GM23338 (cell line): ENCODE results near the gene NR5A2. TPM values are rescaled to one million over a fixed set of nuclear protein-coding genes. Genes with fewer than 3 reads are reported as not detected.

ENCODE experiments used
- ATAC-seq: fragments of 200-7000 bp; cut with Tn5 transposase; 3 replicates; pipeline ENCODE4 v1.9.1; 2020
- DNase-seq: peaks from one replicate; pipeline ENCODE4 v3.0.0-alpha.2; 2015; ENCODE audit warnings: low spot score
- H2AFZ ChIP-seq: fragments of 200-600 bp; sonication (generic); 2 replicates; pipeline ENCODE4 v1.8.0; 2016; ENCODE audit warnings: antibody characterized with exemption, mild to moderate bottlenecking, moderate library complexity
- H3F3A ChIP-seq: fragments of 200-600 bp; sonication (generic); replicated peaks from 2 replicates; pipeline ENCODE4 v1.8.0; 2017; ENCODE audit warnings: antibody characterized with exemption, mixed run types, low read depth
- H3K27ac ChIP-seq: fragments of 200-600 bp; sonication (generic); 2 replicates; pipeline ENCODE4 v1.6.1; 2016; ENCODE audit warnings: low read depth
- H3K27me3 ChIP-seq: fragments of 200-600 bp; sonication (generic); 2 replicates; pipeline ENCODE4 v1.8.0; 2016; ENCODE audit warnings: mild to moderate bottlenecking, mixed run types, moderate library complexity; ENCODE audit not compliant: insufficient read depth
- H3K36me3 ChIP-seq: fragments of 200-600 bp; sonication (generic); 2 replicates; pipeline ENCODE4 v1.8.0; 2016; ENCODE audit warnings: mild to moderate bottlenecking; ENCODE audit not compliant: insufficient read depth
- H3K4me1 ChIP-seq: fragments of 200-600 bp; sonication (generic); 2 replicates; pipeline ENCODE4 v1.8.0; 2016; ENCODE audit warnings: mild to moderate bottlenecking, moderate library complexity; ENCODE audit not compliant: insufficient read depth
- H3K4me2 ChIP-seq: fragments of 200-600 bp; sonication (generic); 2 replicates; pipeline ENCODE4 v1.7.1; 2017; ENCODE audit warnings: mixed run types
- H3K4me3 ChIP-seq: fragments of 200-600 bp; sonication (generic); 2 replicates; pipeline ENCODE4 v1.6.1; 2016; ENCODE audit warnings: mixed run types
- H3K79me2 ChIP-seq: fragments of 200-600 bp; sonication (generic); replicated peaks from 2 replicates; pipeline ENCODE4 v1.8.0; 2017; ENCODE audit warnings: mild to moderate bottlenecking; ENCODE audit not compliant: insufficient read depth
- H3K9me2 ChIP-seq: fragments of 200-600 bp; sonication (generic); 2 replicates; pipeline ENCODE4 v1.8.0; 2017; ENCODE audit not compliant: insufficient read depth
- H4K20me1 ChIP-seq: fragments of 200-600 bp; sonication (generic); replicated peaks from 2 replicates; pipeline ENCODE4 v1.8.0; 2017; ENCODE audit warnings: mild to moderate bottlenecking; ENCODE audit not compliant: insufficient read depth
- H3K27ac Mint-ChIP-seq: 2 replicates; pipeline ENCODE4 v1.8.0; 2020; ENCODE audit warnings: inconsistent platforms, mild to moderate bottlenecking, moderate library complexity, mixed read lengths
- H3K27me3 Mint-ChIP-seq: 3 replicates; pipeline ENCODE4 v1.8.0; 2022; ENCODE audit warnings: low read depth, mild to moderate bottlenecking, moderate library complexity, mixed read lengths, inconsistent platforms; ENCODE audit not compliant: insufficient read depth, poor library complexity
- H3K36me3 Mint-ChIP-seq: 3 replicates; pipeline ENCODE4 v1.8.0; 2021; ENCODE audit warnings: low read depth, mild to moderate bottlenecking, inconsistent platforms, moderate library complexity, mixed read lengths
- H3K4me1 Mint-ChIP-seq: 3 replicates; pipeline ENCODE4 v1.8.0; 2020; ENCODE audit warnings: mild to moderate bottlenecking, inconsistent platforms, mixed read lengths
- H3K4me3 Mint-ChIP-seq: 3 replicates; pipeline ENCODE4 v1.8.0; 2021; ENCODE audit warnings: moderate library complexity, mild to moderate bottlenecking, inconsistent platforms, mixed read lengths
- H3K9me3 Mint-ChIP-seq: 3 replicates; pipeline ENCODE4 v1.8.0; 2020; ENCODE audit warnings: moderate library complexity, mild to moderate bottlenecking, inconsistent platforms, mixed read lengths
- CREB1 ChIP-seq: fragments of 250-450 bp; sonication (Bioruptor Pico); IDR thresholded peaks from 2 replicates; pipeline ENCODE4 v1.5.0; 2020; ENCODE audit warnings: low read depth, mild to moderate bottlenecking, moderate library complexity
- EZH2phosphoT487 ChIP-seq: fragments of 200-600 bp; sonication (generic); IDR thresholded peaks from one replicate; pipeline ENCODE4 v1.8.1; 2018; ENCODE audit warnings: antibody characterized with exemption; ENCODE audit not compliant: unreplicated experiment
- NANOG ChIP-seq: IDR thresholded peaks from 2 replicates; pipeline ENCODE4 v1.6.1; 2016; ENCODE audit warnings: antibody characterized with exemption, borderline replicate concordance
- ZNF114 ChIP-seq: fragments of 250-450 bp; sonication (Bioruptor Pico); IDR thresholded peaks from 2 replicates; pipeline ENCODE4 v1.5.0; 2020; ENCODE audit warnings: mild to moderate bottlenecking, moderate library complexity
- ZNF331 ChIP-seq: fragments of 250-450 bp; sonication (Bioruptor Pico); IDR thresholded peaks from 2 replicates; pipeline ENCODE4 v1.5.0; 2020; ENCODE audit warnings: low read depth, mild to moderate bottlenecking, moderate library complexity
- polyA plus RNA-seq: library from polyadenylated mRNA; unstranded; fragments of >200 nt; fragmentation: Nextera tagmentation; extraction: Ambion mirVana; gene quantifications from 2 replicates; pipeline ENCODE4 v1.2.1, GENCODE V29; 2016
- total RNA-seq: library from RNA; depleted of rRNA; stranded (reverse); fragments of >200 nt; shearing (Covaris generic); gene quantifications from 2 replicates; pipeline ENCODE4 v1.2.3, GENCODE V29; 2014
- TF ChIP-seq, protein P1 (sequence below), 2 experiments: fragments of 200-600 bp in 1 of 2; sonication (generic) in 1 of 2; conservative IDR thresholded peaks; 2 replicates each; pipeline versions ENCODE4 v1.5.1 to v1.6.1; 2016 to 2017; ENCODE audit warnings: antibody characterized with exemption in 2 of 2, low read depth in 2 of 2, mild to moderate bottlenecking in 2 of 2, moderate library complexity in 1 of 2
- TF ChIP-seq, protein P2 (sequence below): fragments of 250-450 bp; sonication (Bioruptor Pico); IDR thresholded peaks from 2 replicates; pipeline ENCODE4 v1.5.0; 2020; ENCODE audit warnings: mild to moderate bottlenecking, moderate library complexity

Gene NR5A2
- total and polyA plus RNA-seq, 2 experiments from 2014 or later = 4.4 to 13.1 TPM

DNA sequence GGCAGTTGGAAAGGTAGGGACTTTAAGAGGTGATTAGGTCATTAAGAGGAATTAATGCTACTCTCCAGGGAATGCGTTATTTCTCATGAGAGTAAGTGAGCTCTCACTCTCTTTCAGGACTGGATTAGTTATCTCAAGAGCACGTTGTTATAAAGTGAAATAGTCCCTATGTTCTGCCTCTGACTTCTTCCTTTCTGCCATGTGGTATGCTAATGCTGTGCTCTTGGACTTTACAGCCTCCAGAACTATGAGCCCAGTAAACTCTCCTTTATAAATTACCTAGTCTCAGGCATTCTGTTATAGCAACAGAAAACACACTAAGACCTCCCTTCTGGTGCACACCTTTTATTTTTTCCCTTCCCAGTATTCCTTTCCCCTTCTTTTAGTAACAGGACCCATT, 187.8 kb downstream of the NR5A2 start:
- Mint-ChIP-seq H3K4me3 (no peak overlapping the region), H3K27me3 (peaks cover 6% of the 10 kb centered on the region), H3K27ac (no peak overlapping the region), H3K9me3 (peaks cover 7% of the 10 kb centered on the region), H3K4me1 (no peaks in the 10 kb centered on the region), H3K36me3 (0 out of 3 replicates have a peak, but pooled peaks cover 2% of the 10 kb centered on the region)
- ATAC-seq (no peak), DNase-seq (no peak)
- H3F3A ChIP-seq = no peaks in the 10 kb centered on the region
- H2AFZ ChIP-seq = no peak overlapping the region
- no peak overlapping the region for H3K27ac ChIP-seq
- no peaks in the 10 kb centered on the region for H4K20me1 ChIP-seq
- H3K36me3 ChIP-seq = no peaks in the 10 kb centered on the region
- TF ChIP-seq CREB1 (CRISPR knock-in tag) (no peak), ZNF114 (CRISPR knock-in tag) (no peak), ZNF331 (no peak), EZH2phosphoT487 (no peak), NANOG (no peak)
- TF ChIP-seq, protein P1, sequence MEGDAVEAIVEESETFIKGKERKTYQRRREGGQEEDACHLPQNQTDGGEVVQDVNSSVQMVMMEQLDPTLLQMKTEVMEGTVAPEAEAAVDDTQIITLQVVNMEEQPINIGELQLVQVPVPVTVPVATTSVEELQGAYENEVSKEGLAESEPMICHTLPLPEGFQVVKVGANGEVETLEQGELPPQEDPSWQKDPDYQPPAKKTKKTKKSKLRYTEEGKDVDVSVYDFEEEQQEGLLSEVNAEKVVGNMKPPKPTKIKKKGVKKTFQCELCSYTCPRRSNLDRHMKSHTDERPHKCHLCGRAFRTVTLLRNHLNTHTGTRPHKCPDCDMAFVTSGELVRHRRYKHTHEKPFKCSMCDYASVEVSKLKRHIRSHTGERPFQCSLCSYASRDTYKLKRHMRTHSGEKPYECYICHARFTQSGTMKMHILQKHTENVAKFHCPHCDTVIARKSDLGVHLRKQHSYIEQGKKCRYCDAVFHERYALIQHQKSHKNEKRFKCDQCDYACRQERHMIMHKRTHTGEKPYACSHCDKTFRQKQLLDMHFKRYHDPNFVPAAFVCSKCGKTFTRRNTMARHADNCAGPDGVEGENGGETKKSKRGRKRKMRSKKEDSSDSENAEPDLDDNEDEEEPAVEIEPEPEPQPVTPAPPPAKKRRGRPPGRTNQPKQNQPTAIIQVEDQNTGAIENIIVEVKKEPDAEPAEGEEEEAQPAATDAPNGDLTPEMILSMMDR (conservative IDR thresholded peaks at IDR 0.05; ENCODE audit: low read depth in 2 of 2) = no peak
- TF ChIP-seq, protein P2, sequence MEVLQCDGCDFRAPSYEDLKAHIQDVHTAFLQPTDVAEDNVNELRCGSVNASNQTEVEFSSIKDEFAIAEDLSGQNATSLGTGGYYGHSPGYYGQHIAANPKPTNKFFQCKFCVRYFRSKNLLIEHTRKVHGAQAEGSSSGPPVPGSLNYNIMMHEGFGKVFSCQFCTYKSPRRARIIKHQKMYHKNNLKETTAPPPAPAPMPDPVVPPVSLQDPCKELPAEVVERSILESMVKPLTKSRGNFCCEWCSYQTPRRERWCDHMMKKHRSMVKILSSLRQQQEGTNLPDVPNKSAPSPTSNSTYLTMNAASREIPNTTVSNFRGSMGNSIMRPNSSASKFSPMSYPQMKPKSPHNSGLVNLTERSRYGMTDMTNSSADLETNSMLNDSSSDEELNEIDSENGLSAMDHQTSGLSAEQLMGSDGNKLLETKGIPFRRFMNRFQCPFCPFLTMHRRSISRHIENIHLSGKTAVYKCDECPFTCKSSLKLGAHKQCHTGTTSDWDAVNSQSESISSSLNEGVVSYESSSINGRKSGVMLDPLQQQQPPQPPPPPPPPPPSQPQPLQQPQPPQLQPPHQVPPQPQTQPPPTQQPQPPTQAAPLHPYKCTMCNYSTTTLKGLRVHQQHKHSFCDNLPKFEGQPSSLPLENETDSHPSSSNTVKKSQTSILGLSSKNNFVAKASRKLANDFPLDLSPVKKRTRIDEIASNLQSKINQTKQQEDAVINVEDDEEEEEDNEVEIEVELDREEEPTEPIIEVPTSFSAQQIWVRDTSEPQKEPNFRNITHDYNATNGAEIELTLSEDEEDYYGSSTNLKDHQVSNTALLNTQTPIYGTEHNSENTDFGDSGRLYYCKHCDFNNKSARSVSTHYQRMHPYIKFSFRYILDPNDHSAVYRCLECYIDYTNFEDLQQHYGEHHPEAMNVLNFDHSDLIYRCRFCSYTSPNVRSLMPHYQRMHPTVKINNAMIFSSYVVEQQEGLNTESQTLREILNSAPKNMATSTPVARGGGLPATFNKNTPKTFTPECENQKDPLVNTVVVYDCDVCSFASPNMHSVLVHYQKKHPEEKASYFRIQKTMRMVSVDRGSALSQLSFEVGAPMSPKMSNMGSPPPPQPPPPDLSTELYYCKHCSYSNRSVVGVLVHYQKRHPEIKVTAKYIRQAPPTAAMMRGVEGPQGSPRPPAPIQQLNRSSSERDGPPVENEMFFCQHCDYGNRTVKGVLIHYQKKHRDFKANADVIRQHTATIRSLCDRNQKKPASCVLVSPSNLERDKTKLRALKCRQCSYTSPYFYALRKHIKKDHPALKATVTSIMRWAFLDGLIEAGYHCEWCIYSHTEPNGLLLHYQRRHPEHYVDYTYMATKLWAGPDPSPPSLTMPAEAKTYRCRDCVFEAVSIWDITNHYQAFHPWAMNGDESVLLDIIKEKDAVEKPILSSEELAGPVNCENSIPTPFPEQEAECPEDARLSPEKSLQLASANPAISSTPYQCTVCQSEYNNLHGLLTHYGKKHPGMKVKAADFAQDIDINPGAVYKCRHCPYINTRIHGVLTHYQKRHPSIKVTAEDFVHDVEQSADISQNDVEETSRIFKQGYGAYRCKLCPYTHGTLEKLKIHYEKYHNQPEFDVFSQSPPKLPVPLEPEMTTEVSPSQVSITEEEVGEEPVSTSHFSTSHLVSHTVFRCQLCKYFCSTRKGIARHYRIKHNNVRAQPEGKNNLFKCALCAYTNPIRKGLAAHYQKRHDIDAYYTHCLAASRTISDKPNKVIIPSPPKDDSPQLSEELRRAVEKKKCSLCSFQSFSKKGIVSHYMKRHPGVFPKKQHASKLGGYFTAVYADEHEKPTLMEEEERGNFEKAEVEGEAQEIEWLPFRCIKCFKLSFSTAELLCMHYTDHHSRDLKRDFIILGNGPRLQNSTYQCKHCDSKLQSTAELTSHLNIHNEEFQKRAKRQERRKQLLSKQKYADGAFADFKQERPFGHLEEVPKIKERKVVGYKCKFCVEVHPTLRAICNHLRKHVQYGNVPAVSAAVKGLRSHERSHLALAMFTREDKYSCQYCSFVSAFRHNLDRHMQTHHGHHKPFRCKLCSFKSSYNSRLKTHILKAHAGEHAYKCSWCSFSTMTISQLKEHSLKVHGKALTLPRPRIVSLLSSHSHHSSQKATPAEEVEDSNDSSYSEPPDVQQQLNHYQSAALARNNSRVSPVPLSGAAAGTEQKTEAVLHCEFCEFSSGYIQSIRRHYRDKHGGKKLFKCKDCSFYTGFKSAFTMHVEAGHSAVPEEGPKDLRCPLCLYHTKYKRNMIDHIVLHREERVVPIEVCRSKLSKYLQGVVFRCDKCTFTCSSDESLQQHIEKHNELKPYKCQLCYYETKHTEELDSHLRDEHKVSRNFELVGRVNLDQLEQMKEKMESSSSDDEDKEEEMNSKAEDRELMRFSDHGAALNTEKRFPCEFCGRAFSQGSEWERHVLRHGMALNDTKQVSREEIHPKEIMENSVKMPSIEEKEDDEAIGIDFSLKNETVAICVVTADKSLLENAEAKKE (CRISPR knock-in tag) = no peak
- H3K4me3 ChIP-seq = no peak overlapping the region
- H3K27me3 ChIP-seq = no peaks in the 10 kb centered on the region
- H3K4me2 ChIP-seq = no peak overlapping the region
- H3K9me2 ChIP-seq = no peaks in the 10 kb centered on the region; the same call in 1 of the 2 replicates
- H3K4me1 ChIP-seq = no peaks in the 10 kb centered on the region
- H3K79me2 ChIP-seq = no peaks in the 10 kb centered on the region
